A375 (cell line): ENCODE data around the gene OAS1. TPM values are rescaled to one million over a fixed set of nuclear protein-coding genes. Genes with fewer than 3 reads are reported as not detected.

Experiments
- total RNA-seq: library from RNA; depleted of rRNA; stranded (reverse); fragments of >200 nt; shearing (Covaris generic); gene quantifications from 2 replicates; pipeline ENCODE4 v1.2.3, GENCODE V29; 2014; rRNA removed

The OAS1 gene
- 9.7 and 10.7 TPM in 2 replicates for total RNA-seq

GRCh38 chr12:112906712-112907414 lies at the start of gene OAS1:
TSS of gene OAS1 (plus strand) at chr12:112906962. CDS start at chr12:112907040, 78 bp downstream.

GRCh38 chr12:112937741-112938719 lies 31.3 kb downstream of the OAS1 start, which contains the start of gene OAS3:
TSS of gene OAS3 (plus strand) at chr12:112938474. CDS start at chr12:112938531, 57 bp downstream.

Other genes with a start within 250 kb of the OAS1 start
- gene RPH3A, start 115.2 kb upstream of the OAS1 start, total RNA-seq, result not detected in 2 replicates
- 21.7 and 24.8 TPM in 2 replicates for gene OAS3, start 31.5 kb downstream of the OAS1 start, total RNA-seq
- gene OAS2, start 71.6 kb downstream of the OAS1 start, total RNA-seq, result 1.9 and 2.4 TPM in 2 replicates
- gene DTX1, start 149.8 kb downstream of the OAS1 start, total RNA-seq, result 3.5 and 4.8 TPM in 2 replicates
- gene RASAL1, start 228.8 kb downstream of the OAS1 start, total RNA-seq, result 0.50 and 1.2 TPM in 2 replicates
- gene CFAP73, start 242.8 kb downstream of the OAS1 start, total RNA-seq, result 0.21 and 0.72 TPM in 2 replicates